ENCODE measurements around the gene NCOA3. TPM values are rescaled to one million over a fixed set of nuclear protein-coding genes. Genes with fewer than 3 reads are reported as not detected.

Gene NCOA3
- total and polyA plus RNA-seq, 2 of the 8 experiments (the other 6 are each of a cell fraction or from before 2014, with no cell fraction given), result 7.9 to 24.7 TPM

GRCh38 chr20:47653869-47654268, 152.2 kb downstream of the NCOA3 start:
- FAIRE-seq (no peak), DNase-seq (ENCODE audit: low read depth in 1 of 2, low spot score in 2 of 2) (no peak)
- CTCF ChIA-PET (ENCODE audit: partially characterized antibody), result interaction anchor here (0.6 to 2.5 kb wide), 2 partner anchors 10 to 518 kb away, joined by 5 to 12 read pairs; no protein-coding TSS in a partner anchor

More at GRCh38 chr20:47653869-47654268, 152.2 kb downstream of the NCOA3 start:
- Histone ChIP-seq H4K5ac (ENCODE audit: insufficient read length, low read depth, low read length) (peak overlapping the region; percentile 72), H3K4ac (replicated peaks; ENCODE audit: insufficient read length, low read depth, low read length) (no peak overlapping the region), H3K9me3 (ENCODE audit: insufficient read depth in 2 of 2, low read depth in 1 of 2, low read length in 1 of 2) (no peaks in the 10 kb centered on the region), H2BK12ac (ENCODE audit: low read depth, low read length) (no peak overlapping the region), H3K14ac (ENCODE audit: insufficient read length) (no peak overlapping the region), H3K4me2 (ENCODE audit: insufficient read depth in 1 of 2, low read depth in 2 of 2, low read length in 2 of 2) (peak overlapping the region in 1 of 2 experiments; percentile 40; a peak in 1 of 4 replicates), H3K27ac (ENCODE audit: low read depth, low read length) (no peak overlapping the region), H3K56ac (replicated peaks; ENCODE audit: insufficient read length, low read depth, low read length) (no peak overlapping the region), H4K91ac (replicated peaks; ENCODE audit: insufficient read length, low read length) (no peak overlapping the region), H3K36me3 (ENCODE audit: control insufficient read depth in 2 of 4, insufficient read depth in 4 of 4, low read length in 3 of 4) (peaks cover 0 to 58% (median 13%) of the 10 kb centered on the region in 4 experiments; a peak in 6 of 8 replicates), H2BK15ac (ENCODE audit: low read length) (no peak overlapping the region), H3K23me2 (ENCODE audit: low read depth, low read length) (no peaks in the 10 kb centered on the region), H3K23ac (ENCODE audit: insufficient read length) (no peak overlapping the region), H3K9ac (replicated peaks in 1 of 4; ENCODE audit: extremely low read depth in 1 of 4, low read depth in 3 of 4, low read length in 3 of 4) (no peak overlapping the region), H3K4me3 (ENCODE audit: extremely low read depth in 1 of 4, insufficient read depth in 2 of 4, low read depth in 3 of 4, low read length in 4 of 4) (peak overlapping the region in 1 of 4 experiments; percentile 3; a peak in 1 of 8 replicates), H4K8ac (ENCODE audit: extremely low read depth, insufficient read depth, low read length) (no peak overlapping the region), H2BK120ac (replicated peaks; ENCODE audit: low read depth, low read length) (no peak overlapping the region), H2AFZ (ENCODE audit: low read length) (no peak overlapping the region), H3K18ac (ENCODE audit: extremely low read depth, low read length) (no peak overlapping the region), H3K79me1 (ENCODE audit: low read depth, low read length) (no peaks in the 10 kb centered on the region), H2BK5ac (ENCODE audit: low read depth, low read length) (no peak overlapping the region), H3K79me2 (ENCODE audit: control insufficient read depth in 1 of 2, insufficient read depth in 2 of 2, low read length in 2 of 2) (no peaks in the 10 kb centered on the region), H3K4me1 (replicated peaks in 1 of 4; ENCODE audit: control insufficient read depth in 3 of 4, insufficient read depth in 4 of 4, low read length in 3 of 4) (peaks cover 0 to 20% (median 9%) of the 10 kb centered on the region in 4 experiments; a peak in 6 of 7 replicates), H2AK5ac (ENCODE audit: low read depth, low read length) (no peak overlapping the region), H2BK20ac (ENCODE audit: low read length) (no peak overlapping the region), H3K27me3 (replicated peaks in 1 of 4; ENCODE audit: control insufficient read depth in 3 of 4, extremely low read depth in 1 of 4, insufficient read depth in 3 of 4, low read length in 3 of 4) (no peaks in the 10 kb centered on the region), H4K20me1 (replicated peaks in 1 of 2; ENCODE audit: control insufficient read depth in 1 of 2, insufficient read depth in 2 of 2, low read length in 2 of 2) (no peaks in the 10 kb centered on the region)
- TF ChIP-seq CTBP2 (IDR thresholded peaks at IDR 0.05; ENCODE audit: borderline replicate concordance, insufficient read depth, insufficient read length, low read length), result no peak
- no peak for TF ChIP-seq HDAC6 (IDR thresholded peaks at IDR 0.05; ENCODE audit: low read depth, low read length)
- no peak for TF ChIP-seq MAFK (IDR thresholded peaks at IDR 0.05; ENCODE audit: low read depth, low read length)
- TF ChIP-seq KDM5A (IDR thresholded peaks at IDR 0.05; ENCODE audit: low read length), result no peak
- no peak for TF ChIP-seq SP4 (IDR thresholded peaks at IDR 0.05; ENCODE audit: low read length)
- no peak for TF ChIP-seq SAP30 (IDR thresholded peaks at IDR 0.05; ENCODE audit: insufficient read depth, insufficient replicate concordance, low read length)
- no peak for TF ChIP-seq MAX (IDR thresholded peaks at IDR 0.05)
- no peak for TF ChIP-seq SP2 (IDR thresholded peaks at IDR 0.05; ENCODE audit: low read length)
- no peak for TF ChIP-seq EZH2 (IDR thresholded peaks at IDR 0.05; ENCODE audit: low read depth, low read length, severe bottlenecking)
- no peak for TF ChIP-seq JUN (IDR thresholded peaks at IDR 0.05; ENCODE audit: low read depth, low read length)
- POLR2A ChIA-PET (ENCODE audit: partially characterized antibody), result no interaction called here
- 75% methylated on average over 2 of the region's 2 CpGs; no CpG with 5 or more reads in 1 of the 2 experiments for WGBS, 2 experiments (ENCODE audit: extremely low coverage in 1 of 2, insufficient coverage in 1 of 2, insufficient read length in 1 of 2, insufficient replicate concordance in 2 of 2, low coverage in 1 of 2, low lambda C conversion rate in 2 of 2, missing lambda C conversion rate in 1 of 2)
